ENCODE results near the gene POLR2L. TPM values are rescaled to one million over a fixed set of nuclear protein-coding genes. Genes with fewer than 3 reads are reported as not detected.

Gene POLR2L
- total RNA-seq, 1 experiment from 2014 or later, result 107 TPM

GRCh38 chr11:828506-829175, 13.7 kb downstream of the POLR2L start:
- peaks cover 45% of the 10 kb centered on the region for H3K4me1 Mint-ChIP-seq (ENCODE audit: low read depth, unreplicated experiment)

GRCh38 chr11:827897-828192, 14.5 kb downstream of the POLR2L start, which contains the start of gene CRACR2B:
CRACR2B (plus strand) TSS chr11:827919; CDS start chr11:828608, 689 bp downstream.
- intact Hi-C loops (cut with micrococcal nuclease; ENCODE audit: unreplicated experiment), result no loop called here
- TF ChIP-seq CTCF (IDR thresholded peaks at IDR 0.05; ENCODE audit: unreplicated experiment), result no peak
- DNase-seq, result no peak
- Mint-ChIP-seq H3K27ac (ENCODE audit: unreplicated experiment) (peak within 1 kb of the TSS; percentile 75), H3K36me3 (ENCODE audit: insufficient read depth, unreplicated experiment) (peaks cover 88% of the 10 kb centered on the region), H3K4me3 (ENCODE audit: low read depth, unreplicated experiment) (peak within 1 kb of the TSS; percentile 78), H3K27me3 (ENCODE audit: unreplicated experiment) (no peaks in the 10 kb centered on the region), H3K9me3 (ENCODE audit: low read depth, unreplicated experiment) (no peaks in the 10 kb centered on the region), H3K4me1 (ENCODE audit: low read depth, unreplicated experiment) (peaks cover 45% of the 10 kb centered on the region)
- CTCF ChIA-PET, result interaction anchor here (0.9 kb wide), 1 partner anchor 19 kb away, joined by 3 read pairs; no protein-coding TSS in a partner anchor
- no TSS peak for BruUV-seq (replicated peaks)

More at GRCh38 chr11:828506-829175, 13.7 kb downstream of the POLR2L start:
- H3K27ac Mint-ChIP-seq (ENCODE audit: unreplicated experiment), result peak overlapping the region; percentile 75
- BruUV-seq (replicated peaks), result no TSS peak
- H3K36me3 Mint-ChIP-seq (ENCODE audit: insufficient read depth, unreplicated experiment), result peaks cover 87% of the 10 kb centered on the region
- CTCF ChIA-PET, result no interaction called here
- H3K4me3 Mint-ChIP-seq (ENCODE audit: low read depth, unreplicated experiment), result peak overlapping the region; percentile 78
- no peak for TF ChIP-seq CTCF (IDR thresholded peaks at IDR 0.05; ENCODE audit: unreplicated experiment)
- intact Hi-C loops (cut with micrococcal nuclease; ENCODE audit: unreplicated experiment), result no loop called here
- no peak for DNase-seq
- no peaks in the 10 kb centered on the region for H3K9me3 Mint-ChIP-seq (ENCODE audit: low read depth, unreplicated experiment)
- no peaks in the 10 kb centered on the region for H3K27me3 Mint-ChIP-seq (ENCODE audit: unreplicated experiment)

- no TSS peak for BruUV-seq (replicated peaks)
- Mint-ChIP-seq H3K27ac (ENCODE audit: unreplicated experiment) (peak overlapping the region; percentile 75), H3K36me3 (ENCODE audit: insufficient read depth, unreplicated experiment) (peaks cover 88% of the 10 kb centered on the region), H3K4me3 (ENCODE audit: low read depth, unreplicated experiment) (peak overlapping the region; percentile 78), H3K4me1 (ENCODE audit: low read depth, unreplicated experiment) (peaks cover 44% of the 10 kb centered on the region), H3K27me3 (ENCODE audit: unreplicated experiment) (no peaks in the 10 kb centered on the region), H3K9me3 (ENCODE audit: low read depth, unreplicated experiment) (no peaks in the 10 kb centered on the region)
- peak; percentile 71 for DNase-seq
- no peak for TF ChIP-seq CTCF (IDR thresholded peaks at IDR 0.05; ENCODE audit: unreplicated experiment)
- CTCF ChIA-PET, result interaction anchor here (0.9 kb wide), 1 partner anchor 19 kb away, joined by 3 read pairs; no protein-coding TSS in a partner anchor
- intact Hi-C loops (cut with micrococcal nuclease; ENCODE audit: unreplicated experiment), result no loop called here
Measured at GRCh38 chr11:827146-827896, 15.0 kb downstream of the POLR2L start.

GRCh38 chr11:826836-827145, 15.5 kb downstream of the POLR2L start:
- no peak overlapping the region for H3K27ac Mint-ChIP-seq (ENCODE audit: unreplicated experiment)
- CTCF ChIA-PET, result no interaction called here

More at GRCh38 chr11:826836-827145, 15.5 kb downstream of the POLR2L start:
- Mint-ChIP-seq H3K9me3 (ENCODE audit: low read depth, unreplicated experiment) (no peaks in the 10 kb centered on the region), H3K4me1 (ENCODE audit: low read depth, unreplicated experiment) (peaks cover 45% of the 10 kb centered on the region), H3K4me3 (ENCODE audit: low read depth, unreplicated experiment) (peak overlapping the region; percentile 78), H3K36me3 (ENCODE audit: insufficient read depth, unreplicated experiment) (peaks cover 88% of the 10 kb centered on the region), H3K27me3 (ENCODE audit: unreplicated experiment) (no peaks in the 10 kb centered on the region)
- intact Hi-C loops (cut with micrococcal nuclease; ENCODE audit: unreplicated experiment), result no loop called here
- BruUV-seq (replicated peaks), result no TSS peak
- DNase-seq, result no peak
- TF ChIP-seq CTCF (IDR thresholded peaks at IDR 0.05; ENCODE audit: unreplicated experiment), result no peak
